Ishikawa (cell line): ENCODE measurements around the gene SEPTIN3.

Experiments used
- RAD21 ChIP-seq: IDR thresholded peaks from 2 replicates; pipeline ENCODE4 v1.6.1; 2012; ENCODE audit warnings: low read depth
- TAF1 ChIP-seq: IDR thresholded peaks from 2 replicates; pipeline ENCODE4 v1.6.1; 2012; ENCODE audit warnings: low read depth, mild to moderate bottlenecking
- TCF12 ChIP-seq: IDR thresholded peaks from 2 replicates; pipeline ENCODE4 v1.6.1; 2012; ENCODE audit warnings: low read depth
- YY1 ChIP-seq: IDR thresholded peaks from 2 replicates; pipeline ENCODE4 v1.6.1; 2012; ENCODE audit warnings: low read depth
- TF ChIP-seq, protein P1 (sequence below): IDR thresholded peaks from 2 replicates; pipeline ENCODE4 v1.6.1; 2012; ENCODE audit warnings: low read depth, mild to moderate bottlenecking

DNA sequence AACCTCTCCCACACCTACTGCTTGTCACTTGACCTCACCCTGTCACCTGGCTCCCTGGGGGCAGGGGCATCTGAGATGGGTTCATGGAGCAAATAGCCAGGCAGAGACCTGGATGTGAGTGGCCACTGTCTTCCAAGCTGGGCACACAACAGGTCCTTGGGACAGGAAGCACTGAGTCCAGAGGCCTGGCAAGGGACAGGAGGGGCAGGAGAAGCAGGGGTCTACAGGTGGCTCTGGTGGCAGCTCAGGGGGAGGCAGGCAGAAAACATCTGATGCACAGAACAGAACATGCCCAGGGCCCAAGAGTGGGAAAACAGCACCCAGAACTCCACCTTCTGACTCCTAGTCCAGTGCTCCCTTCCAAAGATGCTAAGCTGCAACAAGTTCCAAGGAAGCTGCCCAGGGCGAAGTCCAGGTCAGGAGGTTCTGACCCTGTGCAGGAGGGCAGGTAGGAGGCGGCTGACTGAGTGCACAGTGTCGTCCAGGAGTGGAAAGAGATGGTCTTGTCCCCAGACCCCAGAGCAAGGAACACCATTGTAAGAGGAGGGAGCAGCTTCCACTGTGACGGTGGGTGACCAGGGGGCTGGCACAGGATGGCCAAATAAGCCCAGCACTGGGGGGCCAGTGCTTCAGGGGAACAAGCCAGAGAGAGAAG is 46.2 kb upstream of the SEPTIN3 start:
- TF ChIP-seq, protein P1, sequence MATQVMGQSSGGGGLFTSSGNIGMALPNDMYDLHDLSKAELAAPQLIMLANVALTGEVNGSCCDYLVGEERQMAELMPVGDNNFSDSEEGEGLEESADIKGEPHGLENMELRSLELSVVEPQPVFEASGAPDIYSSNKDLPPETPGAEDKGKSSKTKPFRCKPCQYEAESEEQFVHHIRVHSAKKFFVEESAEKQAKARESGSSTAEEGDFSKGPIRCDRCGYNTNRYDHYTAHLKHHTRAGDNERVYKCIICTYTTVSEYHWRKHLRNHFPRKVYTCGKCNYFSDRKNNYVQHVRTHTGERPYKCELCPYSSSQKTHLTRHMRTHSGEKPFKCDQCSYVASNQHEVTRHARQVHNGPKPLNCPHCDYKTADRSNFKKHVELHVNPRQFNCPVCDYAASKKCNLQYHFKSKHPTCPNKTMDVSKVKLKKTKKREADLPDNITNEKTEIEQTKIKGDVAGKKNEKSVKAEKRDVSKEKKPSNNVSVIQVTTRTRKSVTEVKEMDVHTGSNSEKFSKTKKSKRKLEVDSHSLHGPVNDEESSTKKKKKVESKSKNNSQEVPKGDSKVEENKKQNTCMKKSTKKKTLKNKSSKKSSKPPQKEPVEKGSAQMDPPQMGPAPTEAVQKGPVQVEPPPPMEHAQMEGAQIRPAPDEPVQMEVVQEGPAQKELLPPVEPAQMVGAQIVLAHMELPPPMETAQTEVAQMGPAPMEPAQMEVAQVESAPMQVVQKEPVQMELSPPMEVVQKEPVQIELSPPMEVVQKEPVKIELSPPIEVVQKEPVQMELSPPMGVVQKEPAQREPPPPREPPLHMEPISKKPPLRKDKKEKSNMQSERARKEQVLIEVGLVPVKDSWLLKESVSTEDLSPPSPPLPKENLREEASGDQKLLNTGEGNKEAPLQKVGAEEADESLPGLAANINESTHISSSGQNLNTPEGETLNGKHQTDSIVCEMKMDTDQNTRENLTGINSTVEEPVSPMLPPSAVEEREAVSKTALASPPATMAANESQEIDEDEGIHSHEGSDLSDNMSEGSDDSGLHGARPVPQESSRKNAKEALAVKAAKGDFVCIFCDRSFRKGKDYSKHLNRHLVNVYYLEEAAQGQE = no peak
- TF ChIP-seq TAF1 = no peak
- TF ChIP-seq TCF12 = no peak
- TF ChIP-seq RAD21 = no peak
- no peak for TF ChIP-seq YY1
